Epidermal melanocyte (primary cell): Measurements from ENCODE around the gene ERC2.

ENCODE experiments used
- DNase-seq: peaks from one replicate; pipeline ENCODE4 v3.0.0; 2011; ENCODE audit warnings: low spot score; ENCODE audit not compliant: insufficient read length

The ERC2 gene

DNA sequence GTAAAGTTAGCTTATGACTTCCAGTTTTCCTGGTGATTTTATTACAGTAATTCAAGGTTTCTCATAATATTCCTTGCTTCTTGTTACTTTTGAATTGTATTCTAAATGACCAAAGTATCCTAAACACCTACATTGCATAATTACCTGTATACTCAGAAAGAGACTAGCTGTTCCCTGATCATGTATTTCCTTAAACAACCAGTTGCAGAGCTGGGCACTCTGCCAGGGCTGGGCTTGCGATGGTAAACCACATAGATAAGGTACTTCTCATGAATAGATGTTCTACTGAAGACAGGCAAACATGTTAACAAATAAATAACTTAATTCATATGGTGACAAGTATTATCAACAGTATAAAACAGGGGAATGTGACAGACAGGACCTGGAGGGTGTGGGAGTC, 838.8 kb downstream of the ERC2 start:
- DNase-seq: no peak

GRCh38 chr3:55626279-55626665, 842.0 kb downstream of the ERC2 start:
- no peak for DNase-seq

- DNase-seq: no peak
Observed at GRCh38 chr3:55624238-55624637, 844.0 kb downstream of the ERC2 start.

DNA sequence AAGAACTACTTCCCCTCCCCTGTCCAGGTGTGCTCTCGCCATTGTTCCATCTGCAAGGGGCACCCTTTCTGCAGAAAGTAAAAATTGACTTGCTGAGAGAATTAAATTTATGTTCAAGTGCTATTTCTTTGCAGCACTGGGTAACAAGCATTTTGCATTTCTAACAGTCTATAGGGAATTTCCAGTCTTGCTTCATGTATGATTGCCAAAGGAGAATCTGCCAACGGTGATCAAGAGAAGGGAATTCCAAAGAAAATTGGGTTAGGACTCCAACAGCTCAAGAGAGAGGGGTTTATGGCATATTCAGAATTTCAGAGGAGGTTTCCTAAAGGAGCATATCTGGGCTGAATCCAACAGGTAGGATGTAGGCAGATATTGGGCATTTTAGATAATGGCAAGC, 844.5 kb downstream of the ERC2 start:
- no peak for DNase-seq

DNA sequence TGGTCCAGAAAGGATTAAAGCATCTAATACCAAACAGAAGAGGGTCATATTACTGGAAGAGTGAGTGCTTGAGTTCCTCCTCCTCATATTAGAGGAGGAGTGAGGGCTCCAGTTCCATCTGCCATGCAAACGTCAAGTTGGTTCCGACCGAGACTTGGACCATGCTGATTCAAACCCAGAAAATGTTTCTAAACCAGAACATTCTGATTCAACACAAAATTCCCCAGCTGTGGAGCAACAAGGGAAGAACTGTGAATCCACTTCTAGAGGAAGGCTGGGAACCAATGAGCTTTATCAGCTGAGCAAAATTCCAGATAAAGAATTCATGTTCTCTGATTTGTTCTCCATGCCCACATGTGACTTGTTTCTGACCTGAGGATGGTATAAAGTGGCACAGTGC, 845.5 kb downstream of the ERC2 start:
- DNase-seq: no peak

GRCh38 chr3:55622116-55622515, 846.2 kb downstream of the ERC2 start:
- no peak for DNase-seq

GRCh38 chr3:55621648-55622047, 846.6 kb downstream of the ERC2 start:
- no peak for DNase-seq

GRCh38 chr3:55621026-55621422, 847.2 kb downstream of the ERC2 start:
- DNase-seq: no peak

DNA sequence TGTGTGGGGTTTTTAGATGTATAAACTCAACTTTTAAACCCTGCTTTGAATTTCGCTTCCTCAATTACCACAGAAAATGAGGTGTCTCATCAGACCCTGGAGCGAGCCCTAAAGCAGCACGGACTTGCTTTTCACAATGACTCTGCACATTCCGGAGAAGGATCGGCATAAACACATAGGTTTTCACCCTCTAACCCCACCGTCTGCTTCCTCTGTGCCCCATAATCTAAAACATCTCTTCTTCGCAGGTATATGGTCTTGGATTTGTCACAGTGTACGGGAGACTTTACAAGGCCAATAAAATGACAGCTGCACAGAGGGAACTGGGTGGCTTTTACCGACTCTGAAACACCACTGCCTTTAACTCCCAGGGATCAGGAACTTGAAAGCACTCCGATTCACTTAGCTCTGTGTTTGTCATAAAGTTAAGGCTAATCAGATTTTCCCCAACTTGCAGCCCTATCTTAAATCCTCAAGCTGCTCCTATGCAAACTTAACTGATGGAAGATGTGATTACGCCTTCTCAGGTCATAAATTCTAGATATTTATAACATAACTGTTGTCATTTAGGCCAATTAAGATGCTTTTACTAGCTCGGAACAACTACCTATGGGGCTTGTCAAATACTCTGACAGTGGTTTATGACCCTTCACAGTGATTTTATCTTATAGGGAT, 847.8 kb downstream of the ERC2 start:
- DNase-seq: no peak

- no peak for DNase-seq
Observed at GRCh38 chr3:55619046-55619808, 849.0 kb downstream of the ERC2 start.

- DNase-seq: no peak
Observed at GRCh38 chr3:55617385-55617784, 850.9 kb downstream of the ERC2 start.

DNA sequence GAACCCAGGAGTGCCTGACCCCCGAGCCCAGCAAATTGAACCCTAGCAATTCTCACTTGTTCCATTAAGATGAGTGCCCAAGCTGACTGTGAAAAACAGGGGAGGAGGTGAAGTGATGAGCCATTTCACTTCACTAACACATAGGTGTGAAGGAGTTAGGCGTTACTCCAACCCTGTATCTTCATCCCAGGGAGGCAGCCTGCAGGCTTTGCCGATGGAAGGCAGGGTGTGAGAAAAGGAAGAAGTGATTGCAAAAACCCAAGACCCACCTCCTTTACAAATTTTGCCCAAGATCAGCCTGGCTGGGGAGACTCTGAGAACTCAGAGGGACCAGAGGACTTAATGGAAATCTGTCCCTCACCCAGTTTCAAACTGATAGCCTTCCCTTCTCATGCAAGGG, 851.5 kb downstream of the ERC2 start:
- no peak for DNase-seq

DNA sequence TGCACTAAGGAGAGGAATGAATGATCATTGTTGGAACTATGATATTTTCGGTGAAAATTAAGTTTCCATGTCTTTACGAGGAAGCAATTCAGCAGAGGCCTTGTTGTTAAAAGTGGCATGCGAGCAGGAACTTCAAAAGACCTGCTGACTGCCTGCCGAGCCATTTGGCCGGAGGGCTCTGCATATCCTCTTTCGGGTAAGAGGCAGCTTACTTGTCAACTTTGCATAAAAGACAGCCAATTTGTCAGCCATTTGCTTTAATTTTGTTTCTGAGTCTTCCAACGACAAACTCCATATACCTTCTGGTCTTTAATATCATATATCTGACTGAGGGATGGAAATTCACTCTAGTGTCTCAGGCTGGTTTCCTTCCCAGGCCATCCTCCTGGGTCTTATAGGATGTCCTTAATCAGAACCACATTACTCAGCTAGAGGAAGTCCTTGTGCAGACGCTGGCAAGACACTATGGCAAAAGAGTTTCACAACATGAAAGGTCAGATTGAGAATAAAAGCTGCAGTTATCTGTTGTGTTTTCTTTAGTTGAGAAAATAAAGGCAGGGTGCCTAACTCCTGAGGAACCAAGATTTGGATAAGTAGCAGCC, 852.5 kb downstream of the ERC2 start:
- DNase-seq: peak; percentile 50

DNA sequence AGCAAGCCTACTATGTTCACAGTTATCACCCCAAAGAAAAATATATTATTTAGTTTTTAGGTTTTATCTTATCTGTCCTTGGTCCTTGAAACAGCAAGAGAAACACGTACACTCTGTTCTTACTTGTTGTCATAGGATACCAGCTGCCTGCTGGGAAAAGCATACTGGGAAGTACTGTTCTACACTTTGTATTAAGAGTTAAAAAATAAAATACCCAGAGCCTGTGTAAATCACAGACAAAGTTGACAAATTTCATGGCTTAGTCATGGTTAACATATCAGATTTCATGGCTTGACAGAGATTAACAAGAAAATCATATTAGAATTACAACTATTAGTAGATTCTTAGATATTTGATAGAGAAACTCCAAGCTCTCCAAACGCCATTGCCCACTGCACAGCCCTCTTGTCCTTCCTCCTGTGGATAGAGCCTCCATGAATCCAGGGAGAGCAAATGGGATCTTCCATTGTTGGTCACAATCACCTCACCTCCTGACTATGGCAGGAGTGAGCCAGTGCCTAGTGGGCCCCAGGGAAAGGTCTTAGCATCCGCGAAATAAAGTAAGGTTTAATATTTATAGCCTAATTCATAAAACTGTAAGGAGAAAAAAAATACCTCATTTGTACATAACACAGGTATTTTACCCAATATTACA, 853.1 kb downstream of the ERC2 start:
- DNase-seq: no peak

DNA sequence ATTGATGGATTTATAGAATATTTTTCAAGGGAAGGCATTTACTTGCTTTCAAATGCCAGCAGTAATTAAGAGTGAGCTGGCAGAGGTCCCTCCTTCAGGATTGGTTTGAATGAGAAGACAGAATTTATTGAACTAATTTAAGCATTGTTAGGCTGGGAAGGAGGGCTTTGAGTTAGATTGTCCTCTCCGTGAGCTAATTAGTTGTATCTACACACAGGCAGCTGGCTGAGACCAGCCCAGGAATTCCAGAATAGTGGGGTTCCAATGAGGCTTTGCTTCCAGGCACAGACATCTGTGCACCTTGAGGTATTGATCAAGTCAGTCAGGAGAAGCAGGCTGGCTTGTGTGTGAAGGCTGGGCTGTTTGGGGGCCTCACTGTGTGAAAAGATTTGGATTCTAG, 857.1 kb downstream of the ERC2 start:
- no peak for DNase-seq

GRCh38 chr3:55609230-55609827, 858.9 kb downstream of the ERC2 start:
- DNase-seq: no peak

DNA sequence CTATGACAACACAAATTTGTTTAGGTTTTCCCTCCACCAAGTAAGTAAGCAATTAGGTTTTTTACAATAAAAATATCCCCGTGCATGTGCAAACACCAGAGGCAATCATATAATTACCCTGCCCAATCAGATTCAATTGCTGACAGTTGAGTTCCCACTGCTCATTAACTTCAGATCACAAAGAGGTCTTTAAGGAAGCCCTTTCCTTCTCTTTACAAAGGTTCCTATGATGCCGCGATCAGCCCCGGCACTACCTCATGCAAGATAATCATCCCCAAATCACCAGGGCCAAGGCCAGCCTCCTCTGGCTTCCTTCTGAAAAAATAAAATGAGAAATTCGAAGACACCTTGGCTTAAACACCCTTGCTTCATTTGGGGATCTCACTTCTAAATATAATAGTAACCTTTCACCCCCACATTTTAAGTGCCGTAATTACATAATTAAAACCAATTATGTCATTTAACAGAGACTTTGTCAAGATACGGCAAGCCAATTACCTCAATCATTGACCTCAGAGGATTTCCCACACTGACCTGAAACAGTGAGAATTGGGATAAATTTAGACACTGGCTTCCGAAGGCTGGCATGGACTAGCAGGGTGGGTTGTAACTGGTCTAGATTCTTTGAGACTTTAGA, 859.8 kb downstream of the ERC2 start:
- DNase-seq: no peak

DNA sequence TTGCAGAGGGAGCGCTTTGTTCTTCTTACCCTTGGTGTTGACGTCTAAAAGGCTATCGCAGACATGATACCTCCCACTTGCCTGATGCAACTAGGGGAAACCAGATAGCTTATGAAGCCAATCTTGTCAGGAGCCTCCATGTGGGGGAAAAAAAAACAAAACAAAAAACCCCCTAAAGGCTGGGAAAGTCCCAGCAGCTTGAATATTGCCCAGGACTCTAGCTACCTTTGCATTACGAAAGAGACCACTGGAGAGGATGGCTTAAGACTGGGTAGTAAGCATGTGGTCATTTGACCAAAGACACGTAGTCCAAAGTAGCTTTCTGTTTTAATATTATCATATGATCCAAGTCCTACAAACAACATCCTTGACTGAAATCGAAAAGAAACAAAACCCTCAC, 860.4 kb downstream of the ERC2 start:
- no peak for DNase-seq

DNA sequence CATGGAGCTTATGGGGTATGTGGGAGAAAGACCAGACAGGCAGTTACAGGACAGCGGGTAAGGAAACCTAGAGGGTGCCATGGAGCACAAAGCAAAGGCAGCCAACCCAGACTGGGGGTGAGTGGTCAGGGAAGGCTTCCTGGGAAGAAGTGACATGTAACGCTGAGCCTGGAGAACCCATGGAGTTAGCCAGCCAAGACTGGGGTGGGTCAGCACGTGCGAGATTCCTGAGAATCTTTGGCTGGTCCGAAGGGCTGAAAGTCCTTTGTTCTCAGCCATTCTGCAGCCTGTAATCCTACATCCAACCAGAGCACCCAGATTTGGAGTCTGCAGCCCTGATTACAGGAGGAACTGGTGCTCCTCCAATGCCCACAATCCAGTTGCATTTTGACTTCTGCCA, 861.1 kb downstream of the ERC2 start:
- DNase-seq: no peak

DNA sequence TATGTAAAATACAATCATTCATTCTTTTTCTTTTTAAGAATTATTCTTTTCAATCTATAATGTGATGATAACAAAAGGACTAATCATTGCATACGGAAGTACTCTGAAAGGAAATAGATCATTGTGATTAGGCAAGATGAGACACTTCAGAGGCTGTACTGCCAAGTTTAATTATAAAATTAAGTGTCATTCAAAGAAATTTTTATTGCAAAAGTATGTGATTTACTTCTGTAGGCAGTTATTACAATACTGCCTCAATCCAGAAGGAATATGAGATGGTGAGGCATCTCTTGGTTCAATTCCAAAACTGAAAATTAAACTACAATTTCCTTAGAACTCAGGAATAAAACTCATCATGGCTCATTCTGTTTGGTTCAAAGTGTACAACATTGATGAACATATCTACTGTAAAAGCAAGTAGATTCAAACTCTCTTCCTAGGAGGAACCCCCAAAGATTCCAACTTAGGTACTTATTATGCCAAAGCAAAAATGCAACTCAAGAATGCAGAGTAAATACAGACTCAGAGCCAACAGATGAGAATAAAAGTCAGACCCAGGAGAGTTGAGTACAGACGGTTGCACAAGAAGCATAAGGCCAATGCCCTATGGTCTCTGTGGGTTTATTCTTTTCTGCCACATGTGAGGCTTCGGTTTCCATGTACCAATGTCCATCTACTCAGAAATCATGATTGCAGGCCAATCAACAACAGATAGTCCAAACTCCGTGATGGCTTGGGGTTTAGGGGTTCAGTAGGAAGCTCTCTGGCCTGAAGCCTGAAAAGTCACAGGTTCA, 862.6 kb downstream of the ERC2 start:
- DNase-seq: no peak

GRCh38 chr3:55604846-55605245, 863.4 kb downstream of the ERC2 start:
- no peak for DNase-seq
